Nephron progenitor cell (in vitro differentiated cells): ENCODE measurements around the gene RSF1.

Experiments
- DNase-seq: peaks from one replicate; pipeline ENCODE4 v3.0.0; 2021
- H3K27ac Mint-ChIP-seq: 2 replicates; pipeline ENCODE4 v1.8.0; 2021; ENCODE audit warnings: mild to moderate bottlenecking, moderate library complexity, mixed read lengths
- H3K27me3 Mint-ChIP-seq: 2 replicates; pipeline ENCODE4 v1.8.0; 2021; ENCODE audit warnings: mild to moderate bottlenecking, low read depth, mixed read lengths; ENCODE audit not compliant: poor library complexity
- H3K36me3 Mint-ChIP-seq: 2 replicates; pipeline ENCODE4 v1.8.0; 2021; ENCODE audit warnings: low read depth, mixed read lengths
- H3K4me1 Mint-ChIP-seq: 2 replicates; pipeline ENCODE4 v1.8.0; 2021; ENCODE audit warnings: mixed read lengths
- H3K4me3 Mint-ChIP-seq: 2 replicates; pipeline ENCODE4 v1.8.0; 2021; ENCODE audit warnings: mild to moderate bottlenecking, moderate library complexity, mixed read lengths
- H3K9me3 Mint-ChIP-seq: 2 replicates; pipeline ENCODE4 v1.8.0; 2021; ENCODE audit warnings: mild to moderate bottlenecking, moderate library complexity, mixed read lengths
- CTCF ChIP-seq: fragments of 200-600 bp; sonication (generic); IDR thresholded peaks from 2 replicates; pipeline ENCODE4 v1.5.0; 2021; ENCODE audit warnings: antibody characterized with exemption

RSF1 gene

GRCh38 chr11:77690649-77691048 is 129.9 kb downstream of the RSF1 start:
- no peaks in the 10 kb centered on the region for H3K9me3 Mint-ChIP-seq

GRCh38 chr11:77687088-77687487 is 133.4 kb downstream of the RSF1 start:
- H3K27me3 Mint-ChIP-seq, result no peaks in the 10 kb centered on the region
- H3K4me1 Mint-ChIP-seq, result no peaks in the 10 kb centered on the region

More at GRCh38 chr11:77690649-77691048, 129.9 kb downstream of the RSF1 start:
- H3K27ac Mint-ChIP-seq, result no peak overlapping the region
- TF ChIP-seq CTCF, result no peak
- no peaks in the 10 kb centered on the region for H3K27me3 Mint-ChIP-seq
- H3K4me1 Mint-ChIP-seq, result no peaks in the 10 kb centered on the region
- H3K36me3 Mint-ChIP-seq, result peaks cover 79% of the 10 kb centered on the region
- H3K4me3 Mint-ChIP-seq, result no peak overlapping the region
- DNase-seq, result no peak

GRCh38 chr11:77677138-77677537 is 143.4 kb downstream of the RSF1 start:
- no peak overlapping the region for H3K27ac Mint-ChIP-seq
- no peaks in the 10 kb centered on the region for H3K9me3 Mint-ChIP-seq
- DNase-seq, result no peak
- peaks cover 77% of the 10 kb centered on the region for H3K36me3 Mint-ChIP-seq
- TF ChIP-seq CTCF, result no peak
- H3K4me1 Mint-ChIP-seq, result no peaks in the 10 kb centered on the region
- H3K4me3 Mint-ChIP-seq, result no peak overlapping the region
- peaks cover 4% of the 10 kb centered on the region for H3K27me3 Mint-ChIP-seq

More at GRCh38 chr11:77687088-77687487, 133.4 kb downstream of the RSF1 start:
- H3K27ac Mint-ChIP-seq, result no peak overlapping the region
- H3K36me3 Mint-ChIP-seq, result peaks cover 80% of the 10 kb centered on the region
- DNase-seq, result no peak
- no peak for TF ChIP-seq CTCF
- H3K9me3 Mint-ChIP-seq, result no peaks in the 10 kb centered on the region
- H3K4me3 Mint-ChIP-seq, result no peak overlapping the region

GRCh38 chr11:77672264-77672663 is 148.3 kb downstream of the RSF1 start:
- Mint-ChIP-seq H3K4me1 (no peaks in the 10 kb centered on the region), H3K27ac (peak overlapping the region; percentile 20), H3K27me3 (no peaks in the 10 kb centered on the region), H3K36me3 (peaks cover 94% of the 10 kb centered on the region), H3K4me3 (no peak overlapping the region), H3K9me3 (no peaks in the 10 kb centered on the region)
- no peak for TF ChIP-seq CTCF
- DNase-seq, result no peak

GRCh38 chr11:77669848-77670511 is 150.5 kb downstream of the RSF1 start:
- H3K36me3 Mint-ChIP-seq, result peaks cover 83% of the 10 kb centered on the region
- H3K4me1 Mint-ChIP-seq, result no peaks in the 10 kb centered on the region
- TF ChIP-seq CTCF, result no peak
- H3K4me3 Mint-ChIP-seq, result no peak overlapping the region
- H3K9me3 Mint-ChIP-seq, result no peaks in the 10 kb centered on the region
- H3K27ac Mint-ChIP-seq, result no peak overlapping the region
- H3K27me3 Mint-ChIP-seq, result no peaks in the 10 kb centered on the region
- no peak for DNase-seq

- no peak for DNase-seq
- Mint-ChIP-seq H3K9me3 (no peaks in the 10 kb centered on the region), H3K36me3 (peaks cover 70% of the 10 kb centered on the region), H3K27ac (no peak overlapping the region), H3K4me3 (no peak overlapping the region), H3K27me3 (no peaks in the 10 kb centered on the region), H3K4me1 (no peaks in the 10 kb centered on the region)
- no peak for TF ChIP-seq CTCF
Observed at GRCh38 chr11:77668760-77669159, 151.8 kb downstream of the RSF1 start.
